HCT116 (cell line): Measurements from ENCODE around the gene GARS1.

Experiments used
- CEBPB ChIP-seq: IDR thresholded peaks from 2 replicates; pipeline ENCODE4 v1.6.1; 2012; ENCODE audit warnings: low read depth
- EGR1 ChIP-seq: IDR thresholded peaks from 2 replicates; pipeline ENCODE4 v1.6.1; 2012; ENCODE audit warnings: low read depth
- EZH2 ChIP-seq: fragments of 200-600 bp; sonication (generic); IDR thresholded peaks from 2 replicates; pipeline ENCODE4 v1.6.1; 2017; ENCODE audit warnings: antibody characterized with exemption, mixed run types
- EZH2phosphoT487 ChIP-seq: fragments of 200-600 bp; IDR thresholded peaks from 2 replicates; pipeline ENCODE4 v1.6.1; 2018; ENCODE audit warnings: antibody characterized with exemption, borderline replicate concordance
- JUND ChIP-seq: IDR thresholded peaks from 2 replicates; pipeline ENCODE4 v1.6.1; 2012
- MAX ChIP-seq: IDR thresholded peaks from 2 replicates; pipeline ENCODE4 v1.6.1; 2012
- POLR2A ChIP-seq: IDR thresholded peaks from 2 replicates; pipeline ENCODE4 v1.7.0; 2011; ENCODE audit warnings: borderline replicate concordance; ENCODE audit not compliant: insufficient read depth, insufficient read length; ENCODE audit errors: extremely low read depth
- POLR2AphosphoS5 ChIP-seq: IDR thresholded peaks from 2 replicates; pipeline ENCODE4 v1.6.1; 2011; ENCODE audit warnings: mild to moderate bottlenecking, low read depth, low read length, moderate library complexity
- SIN3A ChIP-seq: IDR thresholded peaks from 2 replicates; pipeline ENCODE4 v1.6.1; 2012; ENCODE audit warnings: low read depth
- ZNF274 ChIP-seq: fragments of 200-500 bp; sonication (Bioruptor generic); IDR thresholded peaks from 2 replicates; pipeline ENCODE4 v1.6.1; 2014; ENCODE audit warnings: mild to moderate bottlenecking, low read depth, low read length, inconsistent platforms
- TF ChIP-seq, protein P1 (sequence below), 3 experiments: fragments of 200-600 bp in 1 of 3; sonication (generic) in 1 of 3; IDR thresholded peaks in 2 of 3; conservative IDR thresholded peaks in 1 of 3; 2 replicates each; pipeline ENCODE4 v1.5.1; 2012 to 2017; ENCODE audit warnings: low read depth in 2 of 3, low read length in 2 of 3, antibody characterized with exemption in 1 of 3, borderline replicate concordance in 1 of 3, control low read depth in 1 of 3, mild to moderate bottlenecking in 1 of 3, mixed read lengths in 1 of 3, mixed run types in 1 of 3, moderate library complexity in 1 of 3; ENCODE audit not compliant: insufficient read depth in 1 of 3
- TF ChIP-seq, protein P2 (sequence below): IDR thresholded peaks from 2 replicates; pipeline ENCODE4 v1.6.1; 2012; ENCODE audit warnings: low read depth
- TF ChIP-seq, protein P3 (sequence below): IDR thresholded peaks from 2 replicates; pipeline ENCODE4 v1.6.1; 2011; ENCODE audit warnings: mild to moderate bottlenecking, low read length, moderate library complexity; ENCODE audit not compliant: insufficient replicate concordance; ENCODE audit errors: extremely low read depth

DNA sequence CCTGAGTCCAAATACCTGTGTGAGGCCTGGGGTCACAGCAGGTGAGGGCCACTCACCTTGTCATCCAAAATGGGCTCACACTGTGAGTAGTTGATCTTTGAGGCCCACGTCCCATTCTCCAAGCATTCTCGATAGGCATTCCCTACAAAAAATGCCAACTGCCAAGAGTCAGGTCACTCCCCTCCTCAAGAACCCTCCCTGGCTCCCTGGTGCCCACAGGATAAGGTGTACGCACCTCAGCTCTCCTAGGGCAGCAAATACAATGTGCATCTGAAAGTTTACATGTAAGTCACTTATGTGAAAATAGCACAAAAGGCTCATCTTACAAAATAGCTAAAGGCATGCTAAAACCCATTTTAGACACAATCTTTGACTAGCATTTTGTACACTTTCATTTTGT, 72.5 kb downstream of the GARS1 start:
- TF ChIP-seq, protein P1, sequence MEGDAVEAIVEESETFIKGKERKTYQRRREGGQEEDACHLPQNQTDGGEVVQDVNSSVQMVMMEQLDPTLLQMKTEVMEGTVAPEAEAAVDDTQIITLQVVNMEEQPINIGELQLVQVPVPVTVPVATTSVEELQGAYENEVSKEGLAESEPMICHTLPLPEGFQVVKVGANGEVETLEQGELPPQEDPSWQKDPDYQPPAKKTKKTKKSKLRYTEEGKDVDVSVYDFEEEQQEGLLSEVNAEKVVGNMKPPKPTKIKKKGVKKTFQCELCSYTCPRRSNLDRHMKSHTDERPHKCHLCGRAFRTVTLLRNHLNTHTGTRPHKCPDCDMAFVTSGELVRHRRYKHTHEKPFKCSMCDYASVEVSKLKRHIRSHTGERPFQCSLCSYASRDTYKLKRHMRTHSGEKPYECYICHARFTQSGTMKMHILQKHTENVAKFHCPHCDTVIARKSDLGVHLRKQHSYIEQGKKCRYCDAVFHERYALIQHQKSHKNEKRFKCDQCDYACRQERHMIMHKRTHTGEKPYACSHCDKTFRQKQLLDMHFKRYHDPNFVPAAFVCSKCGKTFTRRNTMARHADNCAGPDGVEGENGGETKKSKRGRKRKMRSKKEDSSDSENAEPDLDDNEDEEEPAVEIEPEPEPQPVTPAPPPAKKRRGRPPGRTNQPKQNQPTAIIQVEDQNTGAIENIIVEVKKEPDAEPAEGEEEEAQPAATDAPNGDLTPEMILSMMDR (IDR thresholded peaks at IDR 0.05 in 2 of 3, conservative IDR thresholded peaks at IDR 0.05 in 1 of 3; ENCODE audit: borderline replicate concordance in 1 of 3, insufficient read depth in 1 of 3, low read depth in 2 of 3, low read length in 2 of 3), result no peak
- TF ChIP-seq POLR2A (no peak), MAX (no peak), POLR2AphosphoS5 (no peak), JUND (no peak), EGR1 (no peak), ZNF274 (no peak), EZH2phosphoT487 (no peak), CEBPB (no peak), EZH2 (no peak), SIN3A (no peak)
- TF ChIP-seq, protein P2, sequence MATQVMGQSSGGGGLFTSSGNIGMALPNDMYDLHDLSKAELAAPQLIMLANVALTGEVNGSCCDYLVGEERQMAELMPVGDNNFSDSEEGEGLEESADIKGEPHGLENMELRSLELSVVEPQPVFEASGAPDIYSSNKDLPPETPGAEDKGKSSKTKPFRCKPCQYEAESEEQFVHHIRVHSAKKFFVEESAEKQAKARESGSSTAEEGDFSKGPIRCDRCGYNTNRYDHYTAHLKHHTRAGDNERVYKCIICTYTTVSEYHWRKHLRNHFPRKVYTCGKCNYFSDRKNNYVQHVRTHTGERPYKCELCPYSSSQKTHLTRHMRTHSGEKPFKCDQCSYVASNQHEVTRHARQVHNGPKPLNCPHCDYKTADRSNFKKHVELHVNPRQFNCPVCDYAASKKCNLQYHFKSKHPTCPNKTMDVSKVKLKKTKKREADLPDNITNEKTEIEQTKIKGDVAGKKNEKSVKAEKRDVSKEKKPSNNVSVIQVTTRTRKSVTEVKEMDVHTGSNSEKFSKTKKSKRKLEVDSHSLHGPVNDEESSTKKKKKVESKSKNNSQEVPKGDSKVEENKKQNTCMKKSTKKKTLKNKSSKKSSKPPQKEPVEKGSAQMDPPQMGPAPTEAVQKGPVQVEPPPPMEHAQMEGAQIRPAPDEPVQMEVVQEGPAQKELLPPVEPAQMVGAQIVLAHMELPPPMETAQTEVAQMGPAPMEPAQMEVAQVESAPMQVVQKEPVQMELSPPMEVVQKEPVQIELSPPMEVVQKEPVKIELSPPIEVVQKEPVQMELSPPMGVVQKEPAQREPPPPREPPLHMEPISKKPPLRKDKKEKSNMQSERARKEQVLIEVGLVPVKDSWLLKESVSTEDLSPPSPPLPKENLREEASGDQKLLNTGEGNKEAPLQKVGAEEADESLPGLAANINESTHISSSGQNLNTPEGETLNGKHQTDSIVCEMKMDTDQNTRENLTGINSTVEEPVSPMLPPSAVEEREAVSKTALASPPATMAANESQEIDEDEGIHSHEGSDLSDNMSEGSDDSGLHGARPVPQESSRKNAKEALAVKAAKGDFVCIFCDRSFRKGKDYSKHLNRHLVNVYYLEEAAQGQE, result no peak
- TF ChIP-seq, protein P3, sequence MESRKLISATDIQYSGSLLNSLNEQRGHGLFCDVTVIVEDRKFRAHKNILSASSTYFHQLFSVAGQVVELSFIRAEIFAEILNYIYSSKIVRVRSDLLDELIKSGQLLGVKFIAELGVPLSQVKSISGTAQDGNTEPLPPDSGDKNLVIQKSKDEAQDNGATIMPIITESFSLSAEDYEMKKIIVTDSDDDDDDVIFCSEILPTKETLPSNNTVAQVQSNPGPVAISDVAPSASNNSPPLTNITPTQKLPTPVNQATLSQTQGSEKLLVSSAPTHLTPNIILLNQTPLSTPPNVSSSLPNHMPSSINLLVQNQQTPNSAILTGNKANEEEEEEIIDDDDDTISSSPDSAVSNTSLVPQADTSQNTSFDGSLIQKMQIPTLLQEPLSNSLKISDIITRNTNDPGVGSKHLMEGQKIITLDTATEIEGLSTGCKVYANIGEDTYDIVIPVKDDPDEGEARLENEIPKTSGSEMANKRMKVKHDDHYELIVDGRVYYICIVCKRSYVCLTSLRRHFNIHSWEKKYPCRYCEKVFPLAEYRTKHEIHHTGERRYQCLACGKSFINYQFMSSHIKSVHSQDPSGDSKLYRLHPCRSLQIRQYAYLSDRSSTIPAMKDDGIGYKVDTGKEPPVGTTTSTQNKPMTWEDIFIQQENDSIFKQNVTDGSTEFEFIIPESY, result no peak
